ENCODE measurements around the gene UBD. TPM values are rescaled to one million over a fixed set of nuclear protein-coding genes. Genes with fewer than 3 reads are reported as not detected.

The UBD gene
- total and polyA plus RNA-seq, 9 of the 15 experiments (the other 6 are each of a cell fraction or from before 2014, with no cell fraction given) = not detected

GRCh38 chr6:29529956-29530355 is 29.6 kb downstream of the UBD start:
- no peaks in the 10 kb centered on the region for H3K9me1 ChIP-seq (ENCODE audit: control insufficient read depth, insufficient read depth, low read length)
- intact Hi-C loops (cut with micrococcal nuclease) (no loop called here), in situ Hi-C loops (cut with MboI) (no loop called here)
- FAIRE-seq (no peak), DNase-seq (ENCODE audit: extremely low read depth in 1 of 4, low spot score in 3 of 4) (no peak), ATAC-seq (no peak)
- no TSS peak for BruUV-seq (replicated peaks)
- H4K20me1 ChIP-seq (replicated peaks; ENCODE audit: control insufficient read depth, insufficient read depth, low read length) = peaks cover 9% of the 10 kb centered on the region; the same call in 1 of the 2 replicates
- H2AFZ ChIP-seq (ENCODE audit: low read depth, low read length) = no peak overlapping the region
- POLR2A ChIA-PET = no interaction called here
- no peak overlapping the region for H3K4me3 ChIP-seq
- TF ChIP-seq ELK1 (CRISPR knock-in tag; IDR thresholded peaks at IDR 0.05) = no peak
- TF ChIP-seq FOXM1 (IDR thresholded peaks at IDR 0.05; ENCODE audit: low read depth) = no peak
- TF ChIP-seq FOXM1 (CRISPR knock-in tag; IDR thresholded peaks at IDR 0.05; ENCODE audit: low read depth) = no peak
- H3K9ac ChIP-seq (ENCODE audit: insufficient read depth in 1 of 2, low read depth in 2 of 2, low read length in 2 of 2) = no peak overlapping the region
- CTCF ChIA-PET (ENCODE audit: low intra/inter-chr PET ratio) = no interaction called here
- WGBS (ENCODE audit: insufficient coverage, low coverage, missing lambda C conversion rate) = 0% methylated on average over 3 of the region's 3 CpGs
- no peaks in the 10 kb centered on the region for H3K79me2 ChIP-seq (ENCODE audit: control insufficient read depth, insufficient read depth, low read length)
- H3K4me1 ChIP-seq (replicated peaks in 1 of 2; ENCODE audit: control insufficient read depth in 2 of 2, insufficient read depth in 2 of 2, low read length in 2 of 2) = no peaks in the 10 kb centered on the region; a peak in 1 of 5 replicates
- H3K27me3 ChIP-seq (ENCODE audit: control insufficient read depth in 2 of 2, insufficient read depth in 2 of 2, low read length in 2 of 2) = peaks cover 3 to 10% of the 10 kb centered on the region in 2 experiments; a peak in 4 of 5 replicates
- H3K9me3 ChIP-seq (replicated peaks; ENCODE audit: control insufficient read depth, insufficient read depth, low read depth, low read length) = no peaks in the 10 kb centered on the region
- H3K4me2 ChIP-seq (ENCODE audit: insufficient read depth, low read length) = no peak overlapping the region
- no peak overlapping the region for H3K27ac ChIP-seq (ENCODE audit: extremely low read depth, low read depth, low read length)
- H3K36me3 ChIP-seq (ENCODE audit: control insufficient read depth, insufficient read depth, low read length) = no peaks in the 10 kb centered on the region

- H4K20me1 ChIP-seq (replicated peaks; ENCODE audit: control insufficient read depth, insufficient read depth, low read length) = peaks cover 9% of the 10 kb centered on the region; the same call in 1 of the 2 replicates
- in situ Hi-C loops (cut with MboI) = no loop called here
- no peak overlapping the region for H3K4me3 ChIP-seq
- intact Hi-C loops (cut with micrococcal nuclease) = no loop called here
- ChIA-PET POLR2A (interaction anchor here (1.1 kb wide), 1 partner anchor 102 kb away, joined by 3 read pairs; no protein-coding TSS in a partner anchor), CTCF (ENCODE audit: low intra/inter-chr PET ratio) (no interaction called here)
- no TSS peak for BruUV-seq (replicated peaks)
- H3K9me1 ChIP-seq (ENCODE audit: control insufficient read depth, insufficient read depth, low read length) = no peaks in the 10 kb centered on the region
- no peak overlapping the region for H3K9ac ChIP-seq (ENCODE audit: insufficient read depth in 1 of 2, low read depth in 2 of 2, low read length in 2 of 2)
- no peaks in the 10 kb centered on the region for H3K9me3 ChIP-seq (replicated peaks; ENCODE audit: control insufficient read depth, insufficient read depth, low read depth, low read length)
- DNase-seq (ENCODE audit: extremely low read depth in 1 of 4, low spot score in 3 of 4) (no peak), FAIRE-seq (no peak), ATAC-seq (no peak)
- no peaks in the 10 kb centered on the region; a peak in 1 of 5 replicates for H3K4me1 ChIP-seq (replicated peaks in 1 of 2; ENCODE audit: control insufficient read depth in 2 of 2, insufficient read depth in 2 of 2, low read length in 2 of 2)
- no peak overlapping the region for H3K27ac ChIP-seq (ENCODE audit: extremely low read depth, low read depth, low read length)
- WGBS (ENCODE audit: insufficient coverage, low coverage, missing lambda C conversion rate) = 0% methylated on average over 2 of the region's 2 CpGs
- H3K27me3 ChIP-seq (ENCODE audit: control insufficient read depth in 2 of 2, insufficient read depth in 2 of 2, low read length in 2 of 2) = peaks cover 5 to 7% of the 10 kb centered on the region in 2 experiments
- H2AFZ ChIP-seq (ENCODE audit: low read depth, low read length) = no peak overlapping the region
- H3K4me2 ChIP-seq (ENCODE audit: insufficient read depth, low read length) = no peak overlapping the region
- no peak for TF ChIP-seq HLTF (IDR thresholded peaks at IDR 0.05)
- no peak for TF ChIP-seq TEAD4 (IDR thresholded peaks at IDR 0.05; ENCODE audit: low read length)
- no peak for TF ChIP-seq TEAD4 (CRISPR knock-in tag; IDR thresholded peaks at IDR 0.05; ENCODE audit: borderline replicate concordance)
- TF ChIP-seq HMGXB4 (CRISPR knock-in tag; IDR thresholded peaks at IDR 0.05) = no peak
- no peak for TF ChIP-seq CHD1 (IDR thresholded peaks at IDR 0.05; ENCODE audit: low read length)
- TF ChIP-seq RBM17 (IDR thresholded peaks at IDR 0.05; ENCODE audit: borderline replicate concordance, low read depth, low read length) = no peak
- TF ChIP-seq ADNP (tag; IDR thresholded peaks at IDR 0.05) = no peak
- no peak for TF ChIP-seq ZNF280B (CRISPR knock-in tag; IDR thresholded peaks at IDR 0.05)
- H3K36me3 ChIP-seq (ENCODE audit: control insufficient read depth, insufficient read depth, low read length) = no peaks in the 10 kb centered on the region
- no peaks in the 10 kb centered on the region for H3K79me2 ChIP-seq (ENCODE audit: control insufficient read depth, insufficient read depth, low read length)
Measured at GRCh38 chr6:29528988-29529560, 30.5 kb downstream of the UBD start.
